Trophoblast cell (in vitro differentiated cells and primary cell): Measurements from ENCODE around the gene MAZ.
"Not testable (repeated sequence)": the region's sequence is repeated elsewhere in the genome, so short reads cannot be mapped to it uniquely, and the experiment has no call there.

Experiments
- DNase-seq, 2 donors: peaks; one replicate each; pipeline ENCODE4 v3.0.0-alpha.2; 2016
- H2AFZ ChIP-seq: 2 replicates; pipeline ENCODE4 v1.6.1; 2013; ENCODE audit warnings: low read length, moderate library complexity, mild to moderate bottlenecking; ENCODE audit not compliant: insufficient read depth, poor library complexity
- H2AK5ac ChIP-seq: 2 replicates; pipeline ENCODE4 v1.6.1; 2013; ENCODE audit warnings: mild to moderate bottlenecking, low read length
- H2BK120ac ChIP-seq: 2 replicates; pipeline ENCODE4 v1.6.1; 2013; ENCODE audit warnings: low read length, mild to moderate bottlenecking, moderate library complexity; ENCODE audit not compliant: insufficient read depth, poor library complexity
- H2BK12ac ChIP-seq: 2 replicates; pipeline ENCODE4 v1.6.1; 2013; ENCODE audit warnings: mild to moderate bottlenecking, low read length, moderate library complexity
- H2BK5ac ChIP-seq: 2 replicates; pipeline ENCODE4 v1.6.1; 2013; ENCODE audit warnings: low read length, low read depth, moderate library complexity, mild to moderate bottlenecking; ENCODE audit not compliant: poor library complexity
- H3K14ac ChIP-seq: 2 replicates; pipeline ENCODE4 v1.6.1; 2013; ENCODE audit warnings: mild to moderate bottlenecking, low read length
- H3K18ac ChIP-seq: 2 replicates; pipeline ENCODE4 v1.6.1; 2013; ENCODE audit warnings: mild to moderate bottlenecking, low read length
- H3K23ac ChIP-seq: 2 replicates; pipeline ENCODE4 v1.6.1; 2013; ENCODE audit warnings: low read length
- H3K27ac ChIP-seq: 2 replicates; pipeline ENCODE4 v1.5.1; 2013; ENCODE audit warnings: low read depth, mild to moderate bottlenecking, inconsistent platforms, low read length, moderate library complexity
- H3K27me3 ChIP-seq: 2 replicates; pipeline ENCODE4 v1.6.1; 2013; ENCODE audit warnings: inconsistent platforms, mild to moderate bottlenecking, low read length, moderate library complexity; ENCODE audit not compliant: insufficient read depth
- H3K36me3 ChIP-seq, 2 experiments: 1 replicate in 1 of 2; 2 replicates in 1 of 2; pipeline ENCODE4 v1.6.1; 2013; ENCODE audit warnings: low read length in 2 of 2, mild to moderate bottlenecking in 2 of 2, moderate library complexity in 1 of 2; ENCODE audit not compliant: insufficient read depth in 2 of 2, control insufficient read depth in 1 of 2
- H3K4ac ChIP-seq: 2 replicates; pipeline ENCODE4 v1.6.1; 2013; ENCODE audit warnings: low read depth, mild to moderate bottlenecking, low read length, moderate library complexity
- H3K4me1 ChIP-seq, 2 experiments: 1 replicate in 1 of 2; 2 replicates in 1 of 2; pipeline ENCODE4 v1.6.1; 2013; ENCODE audit warnings: low read length in 2 of 2, mild to moderate bottlenecking in 2 of 2, moderate library complexity in 1 of 2; ENCODE audit not compliant: insufficient read depth in 2 of 2, control insufficient read depth in 1 of 2
- H3K4me2 ChIP-seq: 2 replicates; pipeline ENCODE4 v1.6.1; 2013; ENCODE audit warnings: inconsistent platforms, mild to moderate bottlenecking, low read length, moderate library complexity
- H3K4me3 ChIP-seq: 2 replicates; pipeline ENCODE4 v1.5.1; 2013; ENCODE audit warnings: mild to moderate bottlenecking, low read depth, low read length, inconsistent platforms
- H3K79me1 ChIP-seq: one replicate; pipeline ENCODE4 v1.6.1; 2013; ENCODE audit warnings: low read length
- H3K79me2 ChIP-seq: 2 replicates; pipeline ENCODE4 v1.6.1; 2013; ENCODE audit warnings: low read length, mild to moderate bottlenecking; ENCODE audit not compliant: control insufficient read depth, insufficient read depth, poor library complexity
- H3K9ac ChIP-seq: 2 replicates; pipeline ENCODE4 v1.6.1; 2013; ENCODE audit warnings: mild to moderate bottlenecking, low read length
- H3K9me3 ChIP-seq: 2 replicates; pipeline ENCODE4 v1.6.1; 2013; ENCODE audit warnings: low read depth, mild to moderate bottlenecking, control low read depth, inconsistent platforms, low read length; ENCODE audit not compliant: insufficient read depth
- H4K12ac ChIP-seq: 2 replicates; pipeline ENCODE4 v1.6.1; 2013; ENCODE audit warnings: low read depth, mild to moderate bottlenecking, low read length, moderate library complexity
- H4K8ac ChIP-seq: 2 replicates; pipeline ENCODE4 v1.6.1; 2013; ENCODE audit warnings: low read depth, mild to moderate bottlenecking, low read length, moderate library complexity
- H4K91ac ChIP-seq: one replicate; pipeline ENCODE4 v1.6.1; 2013; ENCODE audit warnings: low read depth, mild to moderate bottlenecking, low read length, moderate library complexity
- WGBS: extraction: QIAGEN DNeasy Blood & Tissue Kit; methylation state at CpG from one replicate; pipeline ENCODE4 v1.1.7; 2013; ENCODE audit warnings: missing lambda C conversion rate; ENCODE audit not compliant: insufficient read length, insufficient coverage; ENCODE audit errors: extremely low coverage; 5-methylcytosine and 5-hydroxymethylcytosine counted together

The MAZ gene

GRCh38 chr16:29770250-29770929 lies 35.9 kb upstream of the MAZ start:
- Histone ChIP-seq H2BK5ac (no peak overlapping the region), H4K12ac (no peak overlapping the region), H3K4me3 (no peak overlapping the region), H4K8ac (no peak overlapping the region), H2AK5ac (no peak overlapping the region), H3K23ac (no peak overlapping the region), H3K27me3 (no peaks in the 10 kb centered on the region), H3K36me3 (no peaks in the 10 kb centered on the region), H3K18ac (no peak overlapping the region), H3K79me2 (no peaks in the 10 kb centered on the region), H3K27ac (no peak overlapping the region), H3K79me1 (no peaks in the 10 kb centered on the region), H3K4me1 (no peaks in the 10 kb centered on the region), H3K4me2 (no peak overlapping the region), H3K14ac (no peak overlapping the region), H4K91ac (no peak overlapping the region), H3K9me3 (no peaks in the 10 kb centered on the region), H2BK12ac (no peak overlapping the region), H3K9ac (no peak overlapping the region), H2AFZ (no peak overlapping the region), H2BK120ac (no peak overlapping the region), H3K4ac (no peak overlapping the region)
- no peak for DNase-seq
- no CpG with 5 or more reads among the region's 7 CpGs for WGBS

GRCh38 chr16:29772330-29772729 lies 34.0 kb upstream of the MAZ start:
- not testable (repeated sequence) for H4K91ac ChIP-seq, H3K14ac ChIP-seq, H2BK120ac ChIP-seq, H2BK12ac ChIP-seq, H3K4me1 ChIP-seq, H2BK5ac ChIP-seq, H3K9ac ChIP-seq, H3K4me2 ChIP-seq, H4K8ac ChIP-seq, H3K27me3 ChIP-seq, H3K36me3 ChIP-seq, DNase-seq, H2AK5ac ChIP-seq, H3K23ac ChIP-seq, H3K79me2 ChIP-seq, H3K79me1 ChIP-seq, H3K27ac ChIP-seq, H4K12ac ChIP-seq, H3K4ac ChIP-seq, H2AFZ ChIP-seq, H3K4me3 ChIP-seq, H3K18ac ChIP-seq, H3K9me3 ChIP-seq
- no CpG with 5 or more reads among the region's 7 CpGs for WGBS

- Histone ChIP-seq H3K36me3 (no peaks in the 10 kb centered on the region), H2BK120ac (no peak overlapping the region), H3K4me2 (no peak overlapping the region), H3K9me3 (no peaks in the 10 kb centered on the region), H2BK12ac (peak overlapping the region; percentile 11), H4K91ac (peak overlapping the region; percentile 3), H2AK5ac (no peak overlapping the region), H3K4ac (no peak overlapping the region), H4K8ac (no peak overlapping the region), H2AFZ (no peak overlapping the region), H3K27ac (no peak overlapping the region), H3K14ac (no peak overlapping the region), H3K27me3 (no peaks in the 10 kb centered on the region), H3K4me1 (peaks cover 15 to 22% of the 10 kb centered on the region in 2 experiments), H2BK5ac (no peak overlapping the region), H3K79me1 (peaks cover 10% of the 10 kb centered on the region), H3K79me2 (no peaks in the 10 kb centered on the region), H3K23ac (no peak overlapping the region), H4K12ac (no peak overlapping the region), H3K4me3 (no peak overlapping the region), H3K18ac (no peak overlapping the region), H3K9ac (no peak overlapping the region)
- no peak for DNase-seq
- WGBS, result no CpG with 5 or more reads among the region's 5 CpGs
Measured at GRCh38 chr16:29774730-29775129, 31.6 kb upstream of the MAZ start.

GRCh38 chr16:29775742-29776408 lies 30.5 kb upstream of the MAZ start:
- DNase-seq, result no peak
- H3K9ac ChIP-seq, result no peak overlapping the region
- no peak overlapping the region for H2AFZ ChIP-seq
- no peaks in the 10 kb centered on the region for H3K79me2 ChIP-seq
- no peak overlapping the region for H4K91ac ChIP-seq
- H2BK120ac ChIP-seq, result no peak overlapping the region
- H3K36me3 ChIP-seq, result no peaks in the 10 kb centered on the region
- no peak overlapping the region for H3K14ac ChIP-seq
- WGBS, result no CpG with 5 or more reads among the region's 4 CpGs
- H3K4me3 ChIP-seq, result no peak overlapping the region
- H3K4me2 ChIP-seq, result no peak overlapping the region
- no peak overlapping the region for H2BK5ac ChIP-seq
- H3K18ac ChIP-seq, result no peak overlapping the region
- no peak overlapping the region for H3K27ac ChIP-seq
- peaks cover 19% of the 10 kb centered on the region for H3K79me1 ChIP-seq
- H3K27me3 ChIP-seq, result no peaks in the 10 kb centered on the region
- peaks cover 25 to 30% of the 10 kb centered on the region in 2 experiments for H3K4me1 ChIP-seq
- H2BK12ac ChIP-seq, result no peak overlapping the region
- H4K12ac ChIP-seq, result no peak overlapping the region
- H4K8ac ChIP-seq, result no peak overlapping the region
- no peak overlapping the region for H2AK5ac ChIP-seq
- H3K23ac ChIP-seq, result no peak overlapping the region
- no peak overlapping the region for H3K4ac ChIP-seq
- no peaks in the 10 kb centered on the region for H3K9me3 ChIP-seq
